SK-N-SH (cell line): Measurements from ENCODE around the gene TOR2A. TPM values are rescaled to one million over a fixed set of nuclear protein-coding genes. Genes with fewer than 3 reads are reported as not detected.
A peak's percentile ranks its signal among the peaks of the same experiment; 100 is the strongest.

ENCODE experiments used
- CTCF ChIA-PET: fragments of 300-600, 350-600 bp; formaldehyde crosslinking; extraction: SDS; loops from one replicate; lab custom pipeline; 2021; lab: Yijun Ruan, JAX
- POLR2A ChIA-PET: fragments of 350-600 bp; sonication (Branson Sonifier 250); formaldehyde crosslinking; extraction: SDS; loops from one replicate; lab custom pipeline; 2020; ENCODE audit warnings: antibody characterized with exemption, inconsistent platforms; lab: Yijun Ruan, JAX
- DNase-seq: peaks from one replicate; pipeline ENCODE4 v3.0.0; 2012
- H2AFZ ChIP-seq: fragments of 200-600 bp; sonication (generic); 2 replicates; pipeline ENCODE4 v1.8.1; 2016; ENCODE audit warnings: antibody characterized with exemption, mild to moderate bottlenecking, low read depth
- H3F3A ChIP-seq: fragments of 200-600 bp; sonication (generic); replicated peaks from 2 replicates; pipeline ENCODE3; 2016; ENCODE audit warnings: antibody characterized with exemption, mild to moderate bottlenecking; ENCODE audit not compliant: insufficient read depth
- H3K27ac ChIP-seq, 2 experiments: fragments of 200-500 bp in 1 of 2; fragments of 200-600 bp in 1 of 2; sonication (Bioruptor generic) in 1 of 2; sonication (generic), shearing (Covaris generic) in 1 of 2; 2 replicates each; pipeline versions ENCODE4 v1.5.1 to v1.6.1; 2014 to 2016; ENCODE audit warnings: low read depth in 2 of 2, inconsistent platforms in 1 of 2, low read length in 1 of 2, mild to moderate bottlenecking in 1 of 2, mixed read lengths in 1 of 2
- H3K27me3 ChIP-seq: fragments of 200-600 bp; sonication (generic), shearing (Covaris generic); 2 replicates; pipeline ENCODE4 v1.6.1; 2016; ENCODE audit warnings: mixed run types; ENCODE audit not compliant: insufficient read depth
- H3K36me3 ChIP-seq, 2 experiments: fragments of 200-500 bp in 1 of 2; fragments of 200-600 bp in 1 of 2; sonication (Bioruptor generic) in 1 of 2; sonication (generic) in 1 of 2; replicated peaks in 1 of 2; 2 replicates each; pipeline versions ENCODE3 to v1.5.1; 2014 to 2016; ENCODE audit warnings: low read length in 1 of 2, mild to moderate bottlenecking in 1 of 2; ENCODE audit not compliant: insufficient read depth in 2 of 2, control insufficient read depth in 1 of 2
- H3K4me1 ChIP-seq, 2 experiments: fragments of 200-500 bp in 1 of 2; fragments of 200-600 bp in 1 of 2; sonication (Bioruptor generic) in 1 of 2; sonication (generic), shearing (Covaris generic) in 1 of 2; 2 replicates each; pipeline versions ENCODE4 v1.5.1 to v1.6.1; 2014 to 2016; ENCODE audit warnings: low read depth in 1 of 2, low read length in 1 of 2, mixed run types in 1 of 2; ENCODE audit not compliant: insufficient read depth in 2 of 2, control insufficient read depth in 1 of 2
- H3K4me2 ChIP-seq: fragments of 200-600 bp; sonication (generic), shearing (Covaris generic); 2 replicates; pipeline ENCODE4 v1.6.1; 2017; ENCODE audit warnings: mixed run types
- H3K4me3 ChIP-seq, 2 experiments: fragments of 200-500 bp in 1 of 2; fragments of 200-600 bp in 1 of 2; sonication (Bioruptor generic) in 1 of 2; sonication (generic), shearing (Covaris generic) in 1 of 2; 2 replicates each; pipeline versions ENCODE4 v1.5.1 to v1.8.1; 2014 to 2016; ENCODE audit warnings: low read depth in 2 of 2, inconsistent platforms in 1 of 2, low read length in 1 of 2, mild to moderate bottlenecking in 1 of 2, mixed read lengths in 1 of 2, moderate library complexity in 1 of 2
- H3K79me2 ChIP-seq: fragments of 200-600 bp; sonication (generic); 2 replicates; pipeline ENCODE4 v1.8.1; 2017; ENCODE audit warnings: mild to moderate bottlenecking; ENCODE audit not compliant: insufficient read depth
- H3K9ac ChIP-seq: fragments of 200-600 bp; sonication (generic); 2 replicates; pipeline ENCODE4 v1.6.1; 2017; ENCODE audit warnings: mixed run types
- H3K9me2 ChIP-seq: fragments of 200-600 bp; sonication (generic); 2 replicates; pipeline ENCODE4 v1.6.1; 2017; ENCODE audit warnings: mixed run types
- H3K9me3 ChIP-seq: fragments of 200-600 bp; sonication (generic); 2 replicates; pipeline ENCODE4 v1.6.1; 2017; ENCODE audit warnings: mixed run types, mild to moderate bottlenecking, moderate library complexity
- H4K20me1 ChIP-seq: fragments of 200-600 bp; sonication (generic); 2 replicates; pipeline ENCODE4 v1.6.1; 2017; ENCODE audit warnings: mild to moderate bottlenecking, mixed run types; ENCODE audit not compliant: insufficient read depth
- CTCF ChIP-seq: fragments of 200-600 bp; sonication (generic); IDR thresholded peaks from 2 replicates; pipeline ENCODE4 v1.6.1; 2017; ENCODE audit warnings: antibody characterized with exemption, mild to moderate bottlenecking, moderate library complexity
- ELF1 ChIP-seq: IDR thresholded peaks from 2 replicates; pipeline ENCODE4 v1.4.0; 2012
- EP300 ChIP-seq, 2 experiments: IDR thresholded peaks; 2 replicates each; pipeline versions ENCODE4 v1.4.0 to v1.6.1; 2012; ENCODE audit warnings: borderline replicate concordance in 1 of 2, low read depth in 1 of 2, low read length in 1 of 2
- FOSL2 ChIP-seq: IDR thresholded peaks from 2 replicates; pipeline ENCODE4 v1.4.0; 2012; ENCODE audit warnings: low read depth, mild to moderate bottlenecking, moderate library complexity, borderline replicate concordance
- FOXJ3 ChIP-seq: sonication (generic); formaldehyde crosslinking; IDR thresholded peaks from 2 replicates; pipeline ENCODE4 v1.5.1; 2020; ENCODE audit warnings: mild to moderate bottlenecking, missing genetic modification reagents
- FOXM1 ChIP-seq: IDR thresholded peaks from 2 replicates; pipeline ENCODE4 v1.4.0; 2012; ENCODE audit warnings: low read depth, mild to moderate bottlenecking
- GABPA ChIP-seq: IDR thresholded peaks from 2 replicates; pipeline ENCODE4 v1.4.0; 2012; ENCODE audit warnings: low read depth, mild to moderate bottlenecking
- JUND ChIP-seq: IDR thresholded peaks from 2 replicates; pipeline ENCODE4 v1.4.0; 2012
- MAX ChIP-seq: IDR thresholded peaks from 2 replicates; pipeline ENCODE4 v1.4.0; 2012; ENCODE audit warnings: low read depth
- MEF2A ChIP-seq: IDR thresholded peaks from 2 replicates; pipeline ENCODE4 v1.4.0; 2012; ENCODE audit warnings: low read depth, borderline replicate concordance
- NFIC ChIP-seq: IDR thresholded peaks from 2 replicates; pipeline ENCODE4 v1.4.0; 2012; ENCODE audit warnings: borderline replicate concordance
- NRF1 ChIP-seq: IDR thresholded peaks from 2 replicates; pipeline ENCODE4 v1.6.1; 2012; ENCODE audit warnings: low read depth, mild to moderate bottlenecking, low read length
- PBX3 ChIP-seq: IDR thresholded peaks from 2 replicates; pipeline ENCODE4; 2012
- POLR2AphosphoS5 ChIP-seq: IDR thresholded peaks from 2 replicates; pipeline ENCODE4 v1.6.1; 2012; ENCODE audit warnings: low read depth, low read length
- RAD21 ChIP-seq: IDR thresholded peaks from 2 replicates; pipeline ENCODE4 v1.6.1; 2012; ENCODE audit warnings: mild to moderate bottlenecking, low read length
- RCOR1 ChIP-seq: fragments of 150-350 bp; IDR thresholded peaks from 2 replicates; pipeline ENCODE4 v1.6.1; 2017; ENCODE audit warnings: antibody characterized with exemption, low read length
- RXRA ChIP-seq: IDR thresholded peaks from 2 replicates; pipeline ENCODE4 v1.4.0; 2012; ENCODE audit warnings: low read depth, mild to moderate bottlenecking, borderline replicate concordance
- TCF12 ChIP-seq: IDR thresholded peaks from 2 replicates; pipeline ENCODE4 v1.4.0; 2012
- ZBTB33 ChIP-seq: IDR thresholded peaks from 2 replicates; pipeline ENCODE4 v1.4.0; 2012; ENCODE audit warnings: low read depth, borderline replicate concordance
- WGBS: methylation state at CpG from one replicate; pipeline ENCODE4 v1.1.6; 2017; ENCODE audit warnings: low lambda C conversion rate; 5-methylcytosine and 5-hydroxymethylcytosine counted together
- polyA plus RNA-seq, 3 experiments: library from polyadenylated mRNA; depleted of rRNA; stranded (reverse); fragments of >200 nt; gene quantifications; 2 replicates each; pipeline ENCODE4 v1.2.3, GENCODE V29; 2012

The TOR2A gene
- polyA plus RNA-seq, 1 of the 3 experiments (the other 2 are of a cell fraction) = 17.2 TPM

- H4K20me1 ChIP-seq = no peaks in the 10 kb centered on the region
- H3K9ac ChIP-seq = no peak overlapping the region
- 66% methylated on average over 9 of the region's 9 CpGs for WGBS
- ChIA-PET CTCF (interaction anchor here (0.9 kb wide), 1 partner anchor 335 kb away, joined by 3 read pairs; no protein-coding TSS in a partner anchor), POLR2A (interaction anchor here (1.2 kb wide), 1 partner anchor 30 kb away, joined by 3 read pairs; no protein-coding TSS in a partner anchor)
- peaks cover 8 to 21% of the 10 kb centered on the region in 2 experiments for H3K36me3 ChIP-seq
- peak overlapping the region in 1 of 2 experiments; percentile 48; a peak in 2 of 4 replicates for H3K27ac ChIP-seq
- H3K9me3 ChIP-seq = no peaks in the 10 kb centered on the region
- no peaks in the 10 kb centered on the region for H3K79me2 ChIP-seq
- DNase-seq = no peak
- peaks cover 14% of the 10 kb centered on the region for H3F3A ChIP-seq
- H2AFZ ChIP-seq = no peak overlapping the region
- no peak overlapping the region for H3K4me2 ChIP-seq
- H3K27me3 ChIP-seq = no peaks in the 10 kb centered on the region
- no peak overlapping the region for H3K4me3 ChIP-seq
- H3K9me2 ChIP-seq = no peaks in the 10 kb centered on the region
- peaks cover 0 to 8% of the 10 kb centered on the region in 2 experiments; a peak in 1 of 4 replicates for H3K4me1 ChIP-seq
- TF ChIP-seq PBX3 (no peak), RAD21 (no peak), EP300 (IDR thresholded peaks at IDR 0.05; ENCODE audit: borderline replicate concordance in 1 of 2, low read depth in 1 of 2, low read length in 1 of 2) (no peak), TCF12 (no peak), RXRA (no peak), MEF2A (no peak), POLR2AphosphoS5 (no peak), ZBTB33 (no peak), CTCF (no peak), ELF1 (no peak)
- TF ChIP-seq, all 33 proteins: peak for 0
Measured at GRCh38 chr9:127694890-127695720, 40.0 kb downstream of the TOR2A start.

- CTCF ChIA-PET = interaction anchor here (1.3 to 1.6 kb wide), 2 partner anchors 14 to 228 kb away, joined by 3 to 5 read pairs; no protein-coding TSS in a partner anchor
- no peak overlapping the region for H3K9ac ChIP-seq
- peaks cover 0 to 3% of the 10 kb centered on the region in 2 experiments; a peak in 1 of 4 replicates for H3K4me1 ChIP-seq
- no peak overlapping the region for H3K4me2 ChIP-seq
- no peaks in the 10 kb centered on the region for H3K79me2 ChIP-seq
- H3F3A ChIP-seq = peaks cover 14% of the 10 kb centered on the region
- no peaks in the 10 kb centered on the region for H3K27me3 ChIP-seq
- no peak overlapping the region for H2AFZ ChIP-seq
- no peaks in the 10 kb centered on the region for H4K20me1 ChIP-seq
- no peak overlapping the region for H3K4me3 ChIP-seq
- no peak overlapping the region for H3K27ac ChIP-seq
- no peaks in the 10 kb centered on the region for H3K9me2 ChIP-seq
- peaks cover 11 to 32% of the 10 kb centered on the region in 2 experiments for H3K36me3 ChIP-seq
- 90% methylated on average over 4 of the region's 4 CpGs for WGBS
- POLR2A ChIA-PET = no interaction called here
- no peak for DNase-seq
- H3K9me3 ChIP-seq = no peaks in the 10 kb centered on the region
- TF ChIP-seq CTCF (no peak), NRF1 (no peak), MAX (no peak), FOXJ3 (no peak), NFIC (no peak), GABPA (no peak), FOXM1 (no peak), RCOR1 (no peak), JUND (no peak), TCF12 (no peak), FOSL2 (no peak)
Measured at GRCh38 chr9:127693697-127694096, 41.4 kb downstream of the TOR2A start.
